NCI-H82 treated with DMSO at 0.1 percent for 48 hours (cell line): ENCODE measurements around the gene VWC2.

Experiments used
- DNase-seq: peaks from one replicate; lab custom pipeline; 2025; ENCODE audit not compliant: unreplicated experiment; lab: John Stamatoyannopoulos, UW

VWC2 gene

GRCh38 chr7:49781996-49782395 lies 8.6 kb downstream of the VWC2 start:
- no peak for DNase-seq

- no peak for DNase-seq
Measured at GRCh38 chr7:49783446-49783845, 10.0 kb downstream of the VWC2 start.

- DNase-seq: no peak
Measured at GRCh38 chr7:49787980-49788379, 14.5 kb downstream of the VWC2 start.

- no peak for DNase-seq
Measured at GRCh38 chr7:49788455-49789059, 15.1 kb downstream of the VWC2 start.

GRCh38 chr7:49789736-49790135 lies 16.3 kb downstream of the VWC2 start:
- DNase-seq: no peak

- DNase-seq: no peak
Measured at GRCh38 chr7:49790209-49790608, 16.8 kb downstream of the VWC2 start.

GRCh38 chr7:49791088-49791741 lies 17.8 kb downstream of the VWC2 start:
- peak; percentile 31 for DNase-seq

- no peak for DNase-seq
Measured at GRCh38 chr7:49797987-49798660, 24.7 kb downstream of the VWC2 start.

GRCh38 chr7:49800031-49800430 lies 26.6 kb downstream of the VWC2 start:
- DNase-seq: no peak

- DNase-seq: no peak
Measured at GRCh38 chr7:49802600-49802999, 29.2 kb downstream of the VWC2 start.

GRCh38 chr7:49803812-49804211 lies 30.4 kb downstream of the VWC2 start:
- no peak for DNase-seq

GRCh38 chr7:49805371-49806007 lies 32.1 kb downstream of the VWC2 start:
- DNase-seq: no peak

GRCh38 chr7:49812534-49812933 lies 39.1 kb downstream of the VWC2 start:
- DNase-seq: no peak

- no peak for DNase-seq
Measured at GRCh38 chr7:49817279-49817678, 43.8 kb downstream of the VWC2 start.

GRCh38 chr7:49821181-49821580 lies 47.7 kb downstream of the VWC2 start:
- DNase-seq: no peak

GRCh38 chr7:49822856-49823255 lies 49.4 kb downstream of the VWC2 start:
- DNase-seq: no peak

GRCh38 chr7:49823566-49823965 lies 50.1 kb downstream of the VWC2 start:
- no peak for DNase-seq

- peak; percentile 39 for DNase-seq
Measured at GRCh38 chr7:49839863-49840645, 66.6 kb downstream of the VWC2 start.

GRCh38 chr7:49840751-49841405 lies 67.4 kb downstream of the VWC2 start:
- DNase-seq: no peak

- DNase-seq: no peak
Measured at GRCh38 chr7:49845626-49846025, 72.2 kb downstream of the VWC2 start.
